ENCODE results near the gene TMEM178B. TPM values are rescaled to one million over a fixed set of nuclear protein-coding genes. Genes with fewer than 3 reads are reported as not detected.

The TMEM178B gene
- total and polyA plus RNA-seq, 2 experiments from 2014 or later = 0.24 to 0.30 TPM

GRCh38 chr7:141317033-141317585 is 243.2 kb downstream of the TMEM178B start:
- H3K4me2 ChIP-seq = no peak overlapping the region
- H3K9me2 ChIP-seq (replicated peaks; ENCODE audit: insufficient read depth) = no peaks in the 10 kb centered on the region
- H3K27ac ChIP-seq = no peak overlapping the region
- H3K9me3 ChIP-seq (ENCODE audit: low read depth) = no peaks in the 10 kb centered on the region
- H4K20me1 ChIP-seq (ENCODE audit: insufficient read depth, poor library complexity, severe bottlenecking) = no peaks in the 10 kb centered on the region
- H3K79me2 ChIP-seq = no peaks in the 10 kb centered on the region
- no peaks in the 10 kb centered on the region for H3K36me3 ChIP-seq (replicated peaks; ENCODE audit: insufficient read depth, low read depth)
- no peak overlapping the region for H2AFZ ChIP-seq
- no peak overlapping the region for H3K4me3 ChIP-seq
- no peaks in the 10 kb centered on the region for H3K4me1 ChIP-seq (ENCODE audit: insufficient read depth)
- DNase-seq (ENCODE audit: low spot score) = no peak
- TF ChIP-seq EZH2phosphoT487 (IDR thresholded peaks at IDR 0.05; ENCODE audit: low read depth, severe bottlenecking, unreplicated experiment) (no peak), EZH2 (IDR thresholded peaks at IDR 0.05; ENCODE audit: borderline replicate concordance) (no peak)
- TF ChIP-seq, protein P1, sequence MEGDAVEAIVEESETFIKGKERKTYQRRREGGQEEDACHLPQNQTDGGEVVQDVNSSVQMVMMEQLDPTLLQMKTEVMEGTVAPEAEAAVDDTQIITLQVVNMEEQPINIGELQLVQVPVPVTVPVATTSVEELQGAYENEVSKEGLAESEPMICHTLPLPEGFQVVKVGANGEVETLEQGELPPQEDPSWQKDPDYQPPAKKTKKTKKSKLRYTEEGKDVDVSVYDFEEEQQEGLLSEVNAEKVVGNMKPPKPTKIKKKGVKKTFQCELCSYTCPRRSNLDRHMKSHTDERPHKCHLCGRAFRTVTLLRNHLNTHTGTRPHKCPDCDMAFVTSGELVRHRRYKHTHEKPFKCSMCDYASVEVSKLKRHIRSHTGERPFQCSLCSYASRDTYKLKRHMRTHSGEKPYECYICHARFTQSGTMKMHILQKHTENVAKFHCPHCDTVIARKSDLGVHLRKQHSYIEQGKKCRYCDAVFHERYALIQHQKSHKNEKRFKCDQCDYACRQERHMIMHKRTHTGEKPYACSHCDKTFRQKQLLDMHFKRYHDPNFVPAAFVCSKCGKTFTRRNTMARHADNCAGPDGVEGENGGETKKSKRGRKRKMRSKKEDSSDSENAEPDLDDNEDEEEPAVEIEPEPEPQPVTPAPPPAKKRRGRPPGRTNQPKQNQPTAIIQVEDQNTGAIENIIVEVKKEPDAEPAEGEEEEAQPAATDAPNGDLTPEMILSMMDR (IDR thresholded peaks at IDR 0.05; ENCODE audit: poor library complexity) = no peak
- no peaks in the 10 kb centered on the region for H3K27me3 ChIP-seq
- WGBS (ENCODE audit: low lambda C conversion rate, missing lambda C conversion rate) = 87% methylated on average over 3 of the region's 3 CpGs

DNA sequence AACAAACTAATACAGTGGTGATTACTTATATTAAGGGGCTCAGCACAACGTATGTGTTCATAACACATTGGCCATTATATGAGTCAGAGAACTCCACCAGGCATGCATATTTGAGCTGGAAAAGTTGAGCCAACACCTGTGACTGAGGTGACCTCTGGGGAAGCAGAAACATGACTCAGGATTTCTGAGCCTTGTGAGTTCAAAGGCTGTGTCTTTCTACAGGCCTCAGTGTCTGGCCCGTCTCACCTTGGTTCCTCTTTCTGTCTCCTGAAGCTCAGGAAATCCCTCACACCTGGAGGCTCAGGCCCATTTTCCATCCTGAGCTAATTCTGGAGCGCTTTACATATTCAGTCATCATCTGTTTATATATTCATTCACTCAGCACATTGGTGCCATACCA is 246.4 kb downstream of the TMEM178B start:
- Histone ChIP-seq H3K79me2 (no peaks in the 10 kb centered on the region), H3K4me1 (ENCODE audit: insufficient read depth) (no peaks in the 10 kb centered on the region), H3K9me3 (ENCODE audit: low read depth) (no peaks in the 10 kb centered on the region), H3K4me2 (no peak overlapping the region), H3K9me2 (replicated peaks; ENCODE audit: insufficient read depth) (no peaks in the 10 kb centered on the region), H4K20me1 (ENCODE audit: insufficient read depth, poor library complexity, severe bottlenecking) (no peaks in the 10 kb centered on the region), H3K4me3 (no peak overlapping the region), H2AFZ (no peak overlapping the region), H3K27me3 (no peaks in the 10 kb centered on the region), H3K27ac (no peak overlapping the region), H3K36me3 (replicated peaks; ENCODE audit: insufficient read depth, low read depth) (no peaks in the 10 kb centered on the region)
- DNase-seq (ENCODE audit: low spot score) = peak; percentile 16
- WGBS (ENCODE audit: low lambda C conversion rate, missing lambda C conversion rate) = 83% methylated on average over 3 of the region's 3 CpGs
- no peak for TF ChIP-seq EZH2phosphoT487 (IDR thresholded peaks at IDR 0.05; ENCODE audit: low read depth, severe bottlenecking, unreplicated experiment)
- TF ChIP-seq, protein P1 (IDR thresholded peaks at IDR 0.05; ENCODE audit: poor library complexity) = no peak
- TF ChIP-seq EZH2 (IDR thresholded peaks at IDR 0.05; ENCODE audit: borderline replicate concordance) = no peak

- H3K9me3 ChIP-seq (ENCODE audit: low read depth) = no peaks in the 10 kb centered on the region
- no peaks in the 10 kb centered on the region for H3K4me1 ChIP-seq (ENCODE audit: insufficient read depth)
- H3K27me3 ChIP-seq = no peaks in the 10 kb centered on the region
- H2AFZ ChIP-seq = no peak overlapping the region
- DNase-seq (ENCODE audit: low spot score) = no peak
- 90% methylated on average over 6 of the region's 6 CpGs for WGBS (ENCODE audit: low lambda C conversion rate, missing lambda C conversion rate)
- no peak overlapping the region for H3K4me3 ChIP-seq
- H3K27ac ChIP-seq = no peak overlapping the region
- H3K79me2 ChIP-seq = no peaks in the 10 kb centered on the region
- no peaks in the 10 kb centered on the region for H3K36me3 ChIP-seq (replicated peaks; ENCODE audit: insufficient read depth, low read depth)
- no peak for TF ChIP-seq EZH2phosphoT487 (IDR thresholded peaks at IDR 0.05; ENCODE audit: low read depth, severe bottlenecking, unreplicated experiment)
- TF ChIP-seq, protein P1 (IDR thresholded peaks at IDR 0.05; ENCODE audit: poor library complexity) = no peak
- TF ChIP-seq EZH2 (IDR thresholded peaks at IDR 0.05; ENCODE audit: borderline replicate concordance) = no peak
- no peaks in the 10 kb centered on the region for H4K20me1 ChIP-seq (ENCODE audit: insufficient read depth, poor library complexity, severe bottlenecking)
- H3K4me2 ChIP-seq = no peak overlapping the region
- H3K9me2 ChIP-seq (replicated peaks; ENCODE audit: insufficient read depth) = no peaks in the 10 kb centered on the region
Measured at GRCh38 chr7:141322383-141322782, 248.5 kb downstream of the TMEM178B start.
